HG03175 (cell line): ENCODE results near the gene GYG2.
"Not testable (repeated sequence)": the region's sequence is repeated elsewhere in the genome, so short reads cannot be mapped to it uniquely, and the experiment has no call there.

ENCODE experiments used
- ATAC-seq: cut with Tn5 transposase; IDR thresholded peaks from one replicate; pipeline ENCODE4 v1.9.1; 2021; ENCODE audit warnings: mild to moderate bottlenecking, moderate library complexity; ENCODE audit not compliant: unreplicated experiment

Gene GYG2

DNA sequence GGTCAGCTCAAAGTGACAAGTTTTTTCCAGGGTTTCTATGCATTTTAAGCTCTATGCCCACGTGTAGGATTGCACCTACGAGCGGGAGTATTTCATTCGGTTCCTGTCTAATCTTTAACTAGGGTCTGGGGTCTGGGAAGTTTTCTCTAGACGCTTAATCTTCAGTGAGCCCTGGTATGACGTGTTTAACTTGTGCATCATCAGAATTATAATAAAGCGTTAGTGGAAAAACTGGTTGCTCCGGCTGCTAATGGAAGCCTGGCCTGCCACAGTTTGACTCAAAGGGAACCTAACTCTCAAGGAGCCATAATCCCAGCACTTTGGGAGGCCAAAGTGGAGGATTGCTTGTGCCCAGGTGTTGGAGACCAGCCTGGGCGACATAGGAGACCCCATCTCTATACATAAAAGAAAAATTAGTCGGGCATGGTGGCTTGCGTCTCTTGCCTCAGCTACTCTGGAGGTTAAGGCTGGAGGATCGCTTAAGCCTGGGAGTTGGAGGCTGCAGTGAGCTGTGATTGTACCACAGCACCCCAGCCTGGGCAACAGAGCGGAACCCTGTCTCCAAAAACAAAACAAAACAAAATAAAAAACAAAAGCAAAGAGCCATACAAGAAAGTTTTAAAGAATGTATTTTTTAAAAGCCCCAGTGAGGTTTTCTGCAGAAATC lies 70.2 kb downstream of the GYG2 start:
- no peak for ATAC-seq

DNA sequence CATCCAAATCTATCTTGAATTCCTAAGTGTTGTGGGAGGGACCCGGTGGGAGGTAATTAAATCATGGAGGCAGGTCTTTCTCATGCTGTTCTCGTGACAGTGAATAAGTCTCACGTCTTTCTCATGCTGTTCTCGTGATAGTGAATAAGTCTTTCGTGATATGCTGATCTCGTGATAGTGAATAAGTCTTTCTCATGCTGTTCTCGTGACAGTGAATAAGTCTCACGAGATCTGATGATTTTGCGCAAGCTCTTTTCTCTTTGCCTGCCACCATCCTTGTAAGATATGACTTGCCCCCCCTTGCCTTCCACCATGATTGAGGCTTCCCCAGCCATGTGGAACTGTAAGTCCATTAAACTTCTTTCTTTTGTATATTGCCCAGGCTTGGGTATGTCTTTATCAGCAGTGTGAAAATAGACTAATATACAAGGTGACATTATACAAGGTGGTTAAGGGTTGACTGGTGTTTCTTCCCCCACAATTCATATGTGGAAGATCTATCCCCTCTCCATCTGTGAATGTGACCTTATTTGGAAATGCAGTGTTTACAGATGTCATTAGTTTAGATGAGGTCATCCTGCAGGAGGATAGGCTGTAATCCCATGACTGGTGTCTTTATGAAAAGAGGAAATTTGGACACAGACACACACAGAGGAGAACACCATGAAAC lies 72.8 kb downstream of the GYG2 start:
- no peak for ATAC-seq

DNA sequence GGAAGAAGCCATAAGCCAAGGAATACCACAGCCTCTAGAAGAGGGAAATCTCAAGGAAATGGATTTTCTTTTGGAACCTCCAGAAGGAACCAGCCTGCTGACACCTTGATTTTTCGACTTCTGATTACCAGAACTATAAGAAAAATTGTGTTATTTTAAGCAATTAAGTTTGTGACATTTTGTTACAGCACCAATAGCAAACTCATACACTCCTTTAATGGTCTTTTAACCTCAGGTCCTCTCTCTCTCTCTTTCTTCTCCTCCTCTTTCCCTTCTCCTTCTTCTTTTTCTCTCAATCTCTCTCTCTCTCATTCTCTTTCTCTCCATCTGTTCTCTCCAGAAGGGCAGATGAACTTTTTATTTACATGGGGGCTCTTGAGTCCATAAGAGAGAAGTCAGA lies 74.1 kb downstream of the GYG2 start:
- no peak for ATAC-seq

DNA sequence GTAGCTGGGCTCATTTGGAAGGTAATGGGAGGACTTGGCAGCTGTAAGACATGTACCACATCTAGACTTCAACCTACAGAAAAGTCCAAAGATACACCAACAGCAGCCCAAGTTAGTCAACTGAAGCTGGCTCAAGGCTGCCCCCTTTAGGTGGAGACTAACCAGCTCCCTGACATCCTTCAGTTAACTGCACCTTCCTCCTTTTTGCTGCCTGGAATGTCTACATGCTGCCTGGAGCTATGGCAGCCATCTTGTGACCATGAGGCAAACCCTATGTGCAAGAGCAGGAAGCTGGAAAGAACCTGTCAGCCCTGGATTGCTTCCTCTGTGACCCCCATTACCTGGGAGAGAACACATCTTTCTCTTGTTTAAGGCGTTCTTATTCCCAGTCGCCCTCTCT lies 74.6 kb downstream of the GYG2 start:
- ATAC-seq: no peak

DNA sequence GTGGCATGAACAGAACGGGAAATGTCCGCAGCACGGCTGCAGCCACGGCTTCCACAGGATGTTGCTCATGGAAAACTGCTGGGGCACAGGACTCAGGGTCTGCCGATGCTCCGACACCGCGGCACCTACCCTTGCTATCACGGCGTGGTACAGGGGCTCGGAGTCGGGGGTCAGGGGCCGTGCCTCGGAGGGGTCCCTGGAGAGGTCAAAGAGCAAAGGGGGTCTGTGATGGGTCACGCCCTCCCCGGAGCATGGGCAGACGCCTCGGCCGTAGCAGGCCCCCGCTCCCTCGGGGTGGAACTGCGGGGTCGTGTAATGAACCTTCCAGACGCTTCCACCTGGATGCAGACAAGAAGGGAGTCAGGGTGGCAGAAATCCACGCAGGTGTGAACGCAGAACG lies 78.6 kb downstream of the GYG2 start:
- no peak for ATAC-seq

DNA sequence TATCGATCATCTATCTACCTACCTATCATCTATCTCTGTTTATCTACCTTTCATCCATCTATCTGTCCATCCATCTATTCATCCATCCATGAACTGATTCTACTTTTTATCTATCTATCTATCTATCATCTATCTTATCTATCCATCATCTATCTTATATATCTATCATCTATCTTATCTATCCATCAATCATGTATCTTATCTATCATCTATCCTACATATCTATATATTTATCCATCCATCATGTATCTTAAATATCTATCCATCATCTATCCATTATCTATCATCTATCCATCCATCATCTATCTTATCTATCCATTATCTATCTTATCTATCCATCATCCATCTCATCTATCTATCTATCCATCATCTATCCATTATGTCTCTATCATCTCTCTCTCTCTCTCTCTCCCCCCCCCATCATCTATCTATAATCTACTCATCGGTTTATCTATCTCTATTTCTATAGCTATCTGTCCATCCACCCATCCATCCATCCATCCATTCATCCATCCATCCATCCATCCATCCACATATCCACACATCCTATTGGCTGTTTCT lies 79.5 kb downstream of the GYG2 start:
- no peak for ATAC-seq

DNA sequence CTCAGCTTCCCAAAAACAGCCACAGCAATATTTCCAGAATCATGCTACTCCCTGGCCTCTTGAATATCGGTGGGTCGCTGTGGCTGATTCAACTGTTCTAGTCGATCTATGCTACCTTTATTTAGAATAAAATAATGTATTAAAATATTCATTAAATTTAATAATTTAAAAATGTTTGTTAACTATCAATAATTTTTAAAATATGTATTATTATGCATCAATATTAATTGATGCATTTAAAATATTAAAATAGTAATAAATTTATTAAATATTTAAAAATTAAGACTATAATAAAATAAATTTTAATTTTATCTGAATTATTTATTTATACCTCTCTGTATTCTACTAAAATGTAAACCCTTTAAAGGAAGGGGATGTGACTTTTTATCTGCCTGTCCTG lies 81.4 kb downstream of the GYG2 start:
- ATAC-seq: no peak

DNA sequence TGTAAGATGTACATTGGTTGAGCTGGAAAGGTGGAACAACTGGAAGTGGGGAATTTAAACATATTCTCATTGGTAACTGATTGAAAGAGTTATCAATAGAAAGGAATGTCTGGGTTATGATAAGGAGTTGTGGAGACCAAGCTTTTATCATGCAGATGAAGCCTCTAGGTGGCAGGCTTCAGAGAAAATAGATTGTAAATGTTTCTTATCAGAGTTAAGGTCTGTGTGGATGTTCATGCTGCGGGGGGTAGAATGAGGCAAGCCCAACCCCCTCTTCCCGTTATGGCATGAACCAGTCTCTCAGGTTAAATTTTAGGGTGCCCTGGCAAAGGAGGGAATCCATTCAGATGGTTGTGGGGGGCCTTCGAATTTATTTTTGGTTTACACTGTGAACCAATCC lies 84.4 kb downstream of the GYG2 start:
- no peak for ATAC-seq

DNA sequence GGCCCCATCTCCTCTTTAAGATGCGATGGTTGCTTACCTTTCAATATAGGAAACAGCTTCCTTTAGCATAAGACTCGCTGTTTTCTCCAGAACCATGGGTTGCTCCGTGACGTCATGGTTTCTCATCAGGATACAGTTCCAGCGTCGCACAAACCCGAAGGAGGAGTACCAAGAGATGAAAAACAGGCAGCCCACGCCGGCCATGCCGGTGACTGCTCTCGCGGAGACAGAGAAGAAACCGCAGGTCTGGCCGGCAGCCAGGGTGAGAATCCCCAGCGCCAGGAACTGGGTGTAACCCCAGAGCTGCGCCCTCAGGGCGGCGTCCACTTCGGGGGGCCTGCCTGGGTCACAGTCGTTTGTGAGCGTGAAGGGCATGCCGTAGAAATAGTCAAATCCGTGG lies 89.0 kb downstream of the GYG2 start:
- no peak for ATAC-seq

DNA sequence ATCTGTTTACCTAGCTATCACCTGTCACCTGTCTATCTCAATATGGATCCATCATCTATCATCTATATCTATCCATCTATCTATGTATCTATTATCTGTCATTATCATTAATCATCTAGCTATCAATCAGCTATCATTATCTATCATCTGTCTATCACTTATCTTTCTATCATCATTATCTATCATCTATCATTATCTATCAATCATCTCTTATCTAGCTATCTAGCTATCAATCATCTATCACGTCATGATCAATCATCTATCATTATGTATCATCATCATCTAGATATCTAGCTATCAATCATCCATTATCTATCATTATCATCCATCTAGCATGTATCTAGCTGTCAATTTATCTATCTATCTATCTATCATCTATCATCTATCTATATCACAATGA lies 92.5 kb downstream of the GYG2 start:
- ATAC-seq: no peak

DNA sequence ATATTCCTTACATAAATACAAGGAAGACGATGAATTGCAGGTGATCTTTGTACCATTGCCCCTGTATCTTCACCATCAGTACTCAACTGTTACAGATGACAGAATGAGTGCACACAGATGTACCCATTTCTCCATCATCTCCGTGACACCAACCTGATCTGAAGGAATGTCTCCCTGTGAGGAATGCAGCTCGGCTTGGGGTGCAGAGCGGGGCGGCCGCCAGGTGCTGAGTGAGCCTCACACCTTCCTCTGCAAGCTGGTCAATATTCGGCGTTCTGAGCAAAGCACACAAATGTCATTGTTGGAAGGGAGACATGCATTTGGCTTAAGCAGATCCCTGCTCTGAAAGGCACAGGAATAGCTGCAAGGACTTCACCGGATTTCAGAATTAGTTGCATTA lies 93.0 kb downstream of the GYG2 start:
- ATAC-seq: no peak

DNA sequence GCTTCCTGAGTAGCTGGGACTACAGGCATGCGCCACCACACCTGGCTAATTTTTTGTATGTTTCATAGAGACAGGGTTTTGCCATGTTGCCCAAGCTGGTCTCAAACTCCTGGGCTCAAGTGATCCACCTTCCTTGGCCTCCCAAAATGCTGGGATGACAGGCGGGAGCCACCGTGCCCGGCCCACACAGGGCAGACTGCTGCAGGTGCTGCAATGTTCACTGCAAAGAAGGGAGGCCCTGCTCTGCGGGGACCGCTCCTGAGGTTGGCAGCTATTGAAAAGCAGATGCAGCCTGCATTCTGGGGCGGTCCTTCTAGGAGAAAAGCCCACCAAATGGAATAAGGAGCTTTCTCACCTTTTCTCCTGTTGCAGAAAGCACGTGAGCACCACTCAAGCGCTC lies 95.4 kb downstream of the GYG2 start:
- no peak for ATAC-seq

DNA sequence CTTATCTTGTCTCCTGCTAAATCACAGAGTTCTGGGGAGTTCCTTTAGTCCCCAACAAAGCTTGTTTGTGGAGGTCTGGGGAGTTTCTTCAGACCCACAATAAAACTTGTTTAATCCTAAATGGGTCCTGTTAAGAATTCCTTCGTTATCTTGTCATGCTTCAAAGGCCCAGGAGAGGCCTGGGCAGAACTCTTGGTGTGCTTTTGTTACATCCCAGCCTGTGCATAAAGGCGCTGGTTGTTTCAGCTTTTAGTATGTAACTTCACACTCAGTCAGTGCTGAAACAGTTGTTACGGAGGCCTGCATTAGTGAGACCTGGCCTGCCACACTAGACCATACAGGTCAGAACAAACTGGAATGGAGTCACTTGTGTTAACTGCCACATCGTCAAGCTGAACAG lies 97.5 kb downstream of the GYG2 start:
- not testable (repeated sequence) for ATAC-seq

DNA sequence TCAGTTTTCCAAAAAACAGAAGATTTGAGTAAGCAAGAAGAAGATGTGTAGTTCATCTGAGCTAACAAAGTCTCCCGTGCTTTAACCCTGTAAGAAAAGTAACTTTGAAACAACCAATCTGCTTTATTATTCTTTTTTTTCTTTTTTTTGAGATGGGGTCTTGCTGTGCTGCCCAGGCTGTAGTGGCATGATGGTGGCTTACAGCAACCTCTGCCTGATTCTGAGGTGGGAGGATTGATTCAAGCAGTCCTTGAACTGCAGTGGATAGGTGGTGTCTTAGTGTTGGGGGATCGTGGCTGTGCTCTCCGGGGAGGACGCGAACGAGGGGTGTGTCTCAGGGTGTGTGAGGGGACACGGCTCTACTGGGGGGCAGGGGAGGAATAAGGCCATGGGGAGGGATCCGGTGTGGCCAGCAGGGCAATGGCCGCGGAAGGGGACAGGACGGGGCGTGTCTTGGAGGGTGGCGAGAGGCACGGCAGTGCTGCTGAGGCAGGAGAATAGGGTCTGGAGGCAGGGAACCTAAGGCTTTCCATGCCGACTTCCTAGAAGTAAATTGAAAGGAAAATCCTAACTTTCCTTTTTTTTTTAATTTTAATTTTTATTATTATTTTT lies 98.0 kb downstream of the GYG2 start:
- no peak for ATAC-seq

DNA sequence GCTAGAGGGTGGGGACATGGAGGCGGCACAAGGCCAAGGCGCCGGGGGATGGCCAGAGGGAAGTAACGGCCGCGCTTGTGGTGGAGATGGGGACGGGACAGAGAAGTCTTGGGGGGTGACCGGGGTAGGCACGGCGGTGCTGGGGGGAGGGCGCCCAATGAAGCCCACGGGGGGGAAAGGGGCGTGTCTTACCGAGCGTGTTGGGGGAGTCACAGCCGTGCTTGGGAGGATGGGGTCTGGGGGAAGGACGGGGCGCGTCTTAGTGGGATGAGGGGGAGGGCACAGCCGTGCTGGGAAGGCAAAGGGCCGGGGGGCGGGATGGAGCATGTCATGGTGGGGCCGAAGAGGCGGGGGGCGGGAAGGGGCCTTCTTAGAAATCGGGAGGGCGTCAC lies 99.5 kb downstream of the GYG2 start:
- no peak for ATAC-seq

DNA sequence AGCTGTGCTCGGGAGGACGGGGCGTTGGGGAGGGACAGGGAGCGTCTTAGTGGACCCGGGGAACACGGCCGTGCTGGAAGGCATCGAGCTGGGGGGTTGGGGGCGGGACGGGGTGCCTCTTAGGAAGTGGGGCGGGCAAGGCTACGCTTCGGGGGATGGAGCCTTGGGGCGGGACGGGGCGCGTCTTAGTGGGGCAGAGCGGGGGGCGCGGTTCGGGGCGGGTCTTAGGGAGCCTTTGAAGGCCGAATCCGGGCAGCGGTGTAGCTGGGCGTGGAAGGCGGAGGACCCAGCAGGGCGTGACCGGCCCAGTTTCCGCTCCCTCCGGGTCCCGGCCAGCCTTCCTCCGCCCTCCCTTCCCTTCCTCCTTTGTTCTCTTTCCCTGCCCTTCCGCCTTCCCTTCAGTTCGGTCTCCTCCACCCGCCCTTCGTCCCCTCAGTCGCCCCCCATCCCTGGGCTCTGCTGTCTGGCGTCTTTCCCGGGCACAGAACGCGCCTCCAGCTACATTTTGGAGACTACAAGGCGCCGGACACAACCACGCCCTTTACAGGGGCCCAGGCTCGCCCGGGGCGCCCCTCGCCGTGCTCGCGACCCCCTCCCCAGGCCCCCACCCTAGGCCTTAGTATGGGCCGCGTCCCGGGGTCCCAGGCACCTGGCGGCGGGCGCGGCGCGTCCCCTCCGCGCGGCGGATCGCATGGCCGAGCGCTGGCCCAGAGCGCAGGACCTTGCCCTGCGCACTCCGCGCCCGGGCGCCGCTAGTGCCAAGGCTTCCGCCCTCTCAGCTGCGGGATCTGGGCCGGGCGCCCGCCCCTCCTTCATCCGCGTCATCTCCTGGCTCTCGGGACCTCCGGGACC lies 100.1 kb downstream of the GYG2 start, which contains the start of gene ARSD:
Gene ARSD, minus strand, starts transcription at position 757 of the 852 bp plus-strand sequence. Its CDS starts 64 bp downstream, at position 693.
- peak; percentile 89 for ATAC-seq

DNA sequence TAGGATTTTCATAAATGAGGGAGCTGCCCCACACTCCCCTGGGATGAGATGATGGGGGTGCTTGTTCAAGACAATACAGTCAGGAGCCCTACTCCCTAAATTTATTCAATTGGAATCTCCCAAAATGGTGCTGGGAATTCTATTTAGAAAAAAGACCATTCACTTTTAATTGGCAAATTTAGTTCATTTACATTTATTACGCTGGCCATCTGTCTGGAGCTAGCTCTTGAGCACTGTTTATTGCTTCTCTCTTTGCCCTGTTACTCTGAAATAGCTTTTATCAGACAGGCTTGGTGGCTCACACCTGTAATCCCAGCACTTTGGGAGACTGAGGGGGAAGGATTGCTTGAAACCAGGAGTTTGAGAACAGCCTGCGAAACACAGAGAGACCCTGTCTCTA lies 102.4 kb downstream of the GYG2 start:
- ATAC-seq: no peak

DNA sequence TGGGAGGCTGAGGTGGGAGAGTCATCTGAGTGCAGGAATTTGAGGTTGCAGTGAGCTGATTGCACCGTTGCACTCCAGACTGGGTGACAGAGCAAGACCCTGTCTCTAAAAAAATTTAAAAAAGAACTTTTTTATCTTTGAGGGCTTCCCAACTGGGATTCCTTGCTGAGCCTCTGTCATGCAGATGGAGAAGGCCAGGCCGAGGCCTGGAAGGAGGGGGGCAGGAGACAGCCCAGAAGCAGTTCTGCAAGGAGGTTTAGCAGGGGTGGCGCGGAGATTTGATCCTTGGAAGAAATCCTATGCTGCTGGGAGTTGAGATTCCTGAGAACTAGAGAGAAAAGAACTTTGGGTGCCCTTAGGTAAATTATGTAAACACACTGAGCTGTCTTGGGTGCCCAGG lies 102.9 kb downstream of the GYG2 start:
- no peak for ATAC-seq
